PC-3 (cell line): Measurements from ENCODE around the gene GALNT15.

ENCODE experiments used
- EZH2 ChIP-seq: fragments of 300-600 bp; sonication (generic); IDR thresholded peaks from one replicate; pipeline ENCODE4 v1.6.1; 2017; ENCODE audit warnings: antibody characterized with exemption, mild to moderate bottlenecking, low read length; ENCODE audit not compliant: unreplicated experiment
- TF ChIP-seq, protein P1 (sequence below): fragments of 300-600 bp; sonication (generic); conservative IDR thresholded peaks from 2 replicates; pipeline ENCODE4 v1.5.1; 2017; ENCODE audit warnings: antibody characterized with exemption, low read depth, mild to moderate bottlenecking, low read length

DNA sequence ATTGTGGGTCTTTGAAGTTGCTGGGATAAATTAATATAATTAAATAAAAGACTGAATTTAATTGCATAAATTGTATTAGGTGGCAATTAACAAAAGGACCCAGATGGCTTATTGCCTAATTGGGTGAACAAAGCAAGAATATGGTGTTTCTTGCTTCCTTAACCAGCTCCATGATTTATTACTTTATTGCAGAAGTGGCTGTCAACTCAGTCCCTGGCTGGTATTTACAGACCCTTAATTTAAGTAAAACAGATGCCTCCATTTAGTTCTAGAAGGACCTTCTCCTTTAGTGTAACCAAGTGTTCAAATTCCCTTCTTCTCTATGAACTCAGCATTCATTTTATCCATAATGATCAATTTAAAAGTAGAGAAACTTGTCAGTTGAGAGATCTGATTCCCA lies 55.2 kb downstream of the GALNT15 start:
- TF ChIP-seq, protein P1, sequence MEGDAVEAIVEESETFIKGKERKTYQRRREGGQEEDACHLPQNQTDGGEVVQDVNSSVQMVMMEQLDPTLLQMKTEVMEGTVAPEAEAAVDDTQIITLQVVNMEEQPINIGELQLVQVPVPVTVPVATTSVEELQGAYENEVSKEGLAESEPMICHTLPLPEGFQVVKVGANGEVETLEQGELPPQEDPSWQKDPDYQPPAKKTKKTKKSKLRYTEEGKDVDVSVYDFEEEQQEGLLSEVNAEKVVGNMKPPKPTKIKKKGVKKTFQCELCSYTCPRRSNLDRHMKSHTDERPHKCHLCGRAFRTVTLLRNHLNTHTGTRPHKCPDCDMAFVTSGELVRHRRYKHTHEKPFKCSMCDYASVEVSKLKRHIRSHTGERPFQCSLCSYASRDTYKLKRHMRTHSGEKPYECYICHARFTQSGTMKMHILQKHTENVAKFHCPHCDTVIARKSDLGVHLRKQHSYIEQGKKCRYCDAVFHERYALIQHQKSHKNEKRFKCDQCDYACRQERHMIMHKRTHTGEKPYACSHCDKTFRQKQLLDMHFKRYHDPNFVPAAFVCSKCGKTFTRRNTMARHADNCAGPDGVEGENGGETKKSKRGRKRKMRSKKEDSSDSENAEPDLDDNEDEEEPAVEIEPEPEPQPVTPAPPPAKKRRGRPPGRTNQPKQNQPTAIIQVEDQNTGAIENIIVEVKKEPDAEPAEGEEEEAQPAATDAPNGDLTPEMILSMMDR = no peak
- no peak for TF ChIP-seq EZH2
